ENCODE measurements around the gene CD5L.

CD5L gene

DNA sequence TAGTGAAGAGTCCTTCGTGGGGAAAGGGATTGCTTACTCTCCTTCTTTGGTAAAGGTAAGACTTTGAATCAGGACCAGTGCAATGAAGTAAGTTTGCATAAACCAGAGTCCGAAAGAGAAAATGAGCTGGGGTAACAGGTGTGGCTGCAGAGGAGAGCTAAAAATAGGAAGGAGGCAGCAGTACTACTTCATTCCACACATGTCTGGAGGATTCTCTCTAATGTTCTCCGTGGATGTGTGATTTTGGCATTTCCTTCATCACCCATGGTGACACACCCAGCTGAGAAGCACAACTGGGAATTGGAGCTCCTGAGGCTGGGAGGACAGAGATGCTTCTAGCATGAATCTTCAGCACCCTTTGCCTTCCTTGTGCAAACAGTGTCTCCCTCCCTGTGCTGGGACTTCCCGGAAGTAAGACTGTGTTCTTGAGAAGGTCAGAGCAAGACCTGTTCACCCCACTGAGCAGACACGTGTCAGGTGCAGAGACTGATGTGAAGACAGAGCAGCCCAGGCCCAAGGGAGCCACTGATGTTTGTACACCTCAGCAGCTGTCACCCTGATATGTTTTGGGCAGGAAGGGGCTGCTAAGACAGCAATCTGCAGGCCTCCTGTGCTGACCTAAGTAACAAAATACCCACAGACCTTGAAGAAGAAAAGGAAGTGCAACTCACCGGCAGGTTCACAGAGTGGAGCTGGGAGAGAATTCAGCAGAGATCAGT lies 35.0 kb downstream of the CD5L start:
- DNase-seq = no peak

GRCh38 chr1:157803851-157804250 lies 37.8 kb downstream of the CD5L start:
- DNase-seq = no peak

GRCh38 chr1:157799996-157800395 lies 41.6 kb downstream of the CD5L start:
- no peak for DNase-seq

GRCh38 chr1:157798211-157798610 lies 43.4 kb downstream of the CD5L start:
- no peak for DNase-seq

- DNase-seq = no peak
These were observed 56.4 kb downstream of the CD5L start for GRCh38 chr1:157785248-157785647.

- no peak for DNase-seq
These were observed 56.8 kb downstream of the CD5L start for GRCh38 chr1:157784801-157785200.

DNA sequence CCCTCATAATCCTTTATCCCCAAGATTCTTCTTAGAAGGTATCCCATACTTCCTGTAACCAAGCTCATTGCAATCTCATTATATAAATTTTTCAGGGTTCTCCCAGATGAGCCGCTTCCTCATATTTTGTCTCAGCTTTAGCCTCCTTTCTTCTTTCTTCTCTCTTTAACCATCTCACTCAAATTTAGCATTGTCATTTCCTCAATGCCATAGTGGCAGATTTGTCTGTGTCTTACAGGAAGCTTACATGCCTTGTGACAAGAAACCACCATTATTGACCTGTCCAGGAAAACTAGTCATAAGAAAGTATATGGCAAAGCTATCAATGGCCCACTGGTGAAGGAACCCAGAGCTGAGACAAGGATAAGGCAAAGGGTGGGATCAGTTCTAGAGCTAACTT lies 58.7 kb downstream of the CD5L start:
- no peak for DNase-seq

DNA sequence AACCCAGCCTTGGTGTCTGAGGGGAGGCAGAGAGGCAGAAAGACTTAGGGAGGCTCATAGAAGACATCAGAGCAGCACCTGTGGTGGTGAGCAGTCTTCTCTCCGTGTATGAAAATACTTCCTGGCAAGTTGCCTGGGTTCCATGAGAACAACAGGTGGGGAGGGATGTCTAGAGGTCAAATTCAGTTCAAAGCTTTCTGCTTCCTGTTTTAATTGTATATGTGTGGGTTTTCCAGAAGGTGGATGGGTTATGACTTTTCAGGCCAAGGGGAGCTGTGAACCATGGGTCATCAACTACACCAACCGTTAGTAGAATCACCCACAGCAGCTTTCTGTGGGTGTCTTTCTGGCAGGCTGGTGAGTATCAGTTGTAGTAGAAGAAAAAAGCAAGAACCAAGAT lies 60.6 kb downstream of the CD5L start:
- no peak for DNase-seq

All from activated CD4-positive, alpha-beta T cell treated with anti-CD3 and anti-CD28 coated beads, Interleukin-2, amount 50 U/mL, for 1 hour (primary cell).